PC-9 (cell line): ENCODE results near the gene PABPN1L.

Experiments
- CTCF ChIP-seq: fragments of 200-600 bp; sonication (generic); conservative IDR thresholded peaks from 2 replicates; pipeline ENCODE4 v1.6.1; 2017; ENCODE audit warnings: mixed run types, antibody characterized with exemption, mild to moderate bottlenecking, moderate library complexity
- EZH2 ChIP-seq: fragments of 200-600 bp; sonication (generic); IDR thresholded peaks from 2 replicates; pipeline ENCODE4 v1.8.0; 2017; ENCODE audit warnings: antibody characterized with exemption, low read depth

- TF ChIP-seq CTCF (no peak), EZH2 (no peak)
Observed at GRCh38 chr16:88881675-88882357, 15.4 kb upstream of the PABPN1L start.
